Naive thymus-derived CD4-positive, alpha-beta T cell (primary cell): ENCODE results near the gene BST1. TPM values are rescaled to one million over a fixed set of nuclear protein-coding genes. Genes with fewer than 3 reads are reported as not detected.
A peak's percentile ranks its signal among the peaks of the same experiment; 100 is the strongest.

ENCODE experiments used
- ATAC-seq: fragments of 150-1000 bp; cut with Tn5 transposase; 2 replicates; pipeline ENCODE4 v1.10.0; 2021; ENCODE audit warnings: mild to moderate bottlenecking, moderate library complexity
- CTCF ChIA-PET: fragments of 350-600 bp; sonication (Branson Sonifier 250); formaldehyde crosslinking; loops from one replicate; lab custom pipeline; 2021; ENCODE audit warnings: antibody characterized with exemption; lab: Charles Lee
- POLR2A ChIA-PET: fragments of 350-600 bp; sonication (Branson Sonifier 250); formaldehyde crosslinking; loops from one replicate; lab custom pipeline; 2021; ENCODE audit warnings: antibody characterized with exemption, inconsistent platforms; lab: Charles Lee
- DNase-seq, 9 donors: peaks; one replicate each; pipeline versions ENCODE4 v3.0.0 to v3.0.0-alpha.2; 2020 to 2022; ENCODE audit warnings: mixed read lengths in 1 of 9
- H3K27ac ChIP-seq: one replicate; pipeline ENCODE4 v1.7.0; 2013; ENCODE audit warnings: mild to moderate bottlenecking, low read depth, low read length, moderate library complexity
- H3K27me3 ChIP-seq, 2 donors: one replicate each; pipeline ENCODE4 v1.7.0; 2013; ENCODE audit warnings: low read length in 2 of 2, mild to moderate bottlenecking in 2 of 2, moderate library complexity in 2 of 2; ENCODE audit not compliant: control insufficient read depth in 2 of 2, insufficient read depth in 2 of 2
- H3K36me3 ChIP-seq, 3 experiments: 1 replicate in 2 of 3; 2 replicates in 1 of 3; pipeline ENCODE4 v1.7.0; 2013; ENCODE audit warnings: low read length in 3 of 3, mild to moderate bottlenecking in 3 of 3, moderate library complexity in 1 of 3; ENCODE audit not compliant: insufficient read depth in 3 of 3, control insufficient read depth in 2 of 3
- H3K4me1 ChIP-seq, 2 donors: one replicate each; pipeline ENCODE4 v1.7.0; 2013; ENCODE audit warnings: low read length in 2 of 2, mild to moderate bottlenecking in 2 of 2, moderate library complexity in 1 of 2; ENCODE audit not compliant: control insufficient read depth in 2 of 2, insufficient read depth in 2 of 2
- H3K4me3 ChIP-seq: 2 replicates; pipeline ENCODE4 v1.7.0; 2013; ENCODE audit warnings: mild to moderate bottlenecking, low read length
- H3K9me3 ChIP-seq, 3 experiments: 1 replicate in 2 of 3; 2 replicates in 1 of 3; pipeline ENCODE4 v1.7.0; 2013; ENCODE audit warnings: low read length in 3 of 3; ENCODE audit not compliant: control insufficient read depth in 2 of 3
- H3K27ac Mint-ChIP-seq, 9 donors: one replicate each; pipeline ENCODE4 v1.8.0; 2020 to 2022; ENCODE audit warnings: mixed read lengths in 9 of 9, mild to moderate bottlenecking in 8 of 9, moderate library complexity in 5 of 9, inconsistent platforms in 2 of 9
- H3K27me3 Mint-ChIP-seq, 5 donors: one replicate each; pipeline ENCODE4 v1.8.0; 2021 to 2022; ENCODE audit warnings: mixed read lengths in 5 of 5, mild to moderate bottlenecking in 1 of 5
- H3K36me3 Mint-ChIP-seq, 5 donors: one replicate each; pipeline ENCODE4 v1.8.0; 2020 to 2022; ENCODE audit warnings: mixed read lengths in 5 of 5, mild to moderate bottlenecking in 3 of 5, inconsistent platforms in 1 of 5
- H3K4me1 Mint-ChIP-seq, 7 donors: one replicate each; pipeline ENCODE4 v1.8.0; 2020 to 2022; ENCODE audit warnings: mixed read lengths in 7 of 7, mild to moderate bottlenecking in 3 of 7, inconsistent platforms in 1 of 7
- H3K4me3 Mint-ChIP-seq, 10 donors: one replicate each; pipeline ENCODE4 v1.8.0; 2020 to 2022; ENCODE audit warnings: mild to moderate bottlenecking in 10 of 10, mixed read lengths in 10 of 10, moderate library complexity in 6 of 10, inconsistent platforms in 2 of 10
- H3K9me3 Mint-ChIP-seq, 11 donors: one replicate each; pipeline ENCODE4 v1.8.0; 2020 to 2022; ENCODE audit warnings: mixed read lengths in 11 of 11, mild to moderate bottlenecking in 4 of 11, inconsistent platforms in 1 of 11, moderate library complexity in 1 of 11
- intact Hi-C, 2 donors: fragments of 100-400 bp; cut with micrococcal nuclease; formaldehyde crosslinking; loops; one replicate each; pipeline ENCODE4 v1.15.1; 2023
- polyA plus RNA-seq, 2 donors: library from polyadenylated mRNA; unstranded; fragments of 300-500 nt; fragmentation: Illumina TruSeq; gene quantifications; one replicate each; pipeline ENCODE4 v1.2.3, GENCODE V29; 2021
- total RNA-seq, 6 experiments: library from RNA in 5 of 6; stranded (reverse) in 5 of 6; gene quantifications; 1 replicate in 5 of 6; 2 replicates in 1 of 6; pipeline ENCODE4 v1.2.3 and lab custom pipeline; 2021 to 2026

BST1 gene
- total and polyA plus RNA-seq, 7 experiments from 2014 or later = 0.45 to 41.8 (median 0.92) TPM

DNA sequence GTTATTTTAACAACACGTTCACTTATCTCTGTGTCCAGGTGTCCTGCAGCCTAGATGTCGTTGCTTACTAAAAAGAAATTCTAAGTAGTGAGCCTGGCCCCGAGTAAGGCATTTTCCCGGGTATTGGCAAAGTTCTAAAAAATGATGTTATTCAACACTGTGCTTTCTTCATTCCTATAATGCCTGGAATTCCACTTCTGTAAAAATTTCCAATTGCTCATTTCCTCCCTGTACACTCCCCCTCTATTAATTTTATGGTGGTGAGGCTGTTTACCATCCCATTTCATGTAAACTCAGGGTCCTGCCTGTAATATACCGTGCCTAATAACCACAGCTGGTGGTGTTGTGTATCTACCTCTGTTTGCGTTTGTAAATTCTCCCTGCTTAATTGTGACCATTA lies 14.2 kb downstream of the BST1 start:
- intact Hi-C loops = no loop called here
- peaks cover 0 to 23% (median 0%) of the 10 kb centered on the region in 5 donors for H3K36me3 Mint-ChIP-seq
- Histone ChIP-seq H3K9me3 (no peaks in the 10 kb centered on the region), H3K27me3 (no peaks in the 10 kb centered on the region), H3K27ac (no peak overlapping the region), H3K4me1 (no peaks in the 10 kb centered on the region), H3K36me3 (no peaks in the 10 kb centered on the region), H3K4me3 (no peak overlapping the region)
- ATAC-seq (no peak), DNase-seq (no peak)
- H3K4me1 Mint-ChIP-seq = peaks cover 0 to 5% (median 0%) of the 10 kb centered on the region in 7 donors
- H3K9me3 Mint-ChIP-seq = no peaks in the 10 kb centered on the region
- no peak overlapping the region for H3K4me3 Mint-ChIP-seq
- ChIA-PET CTCF (no interaction called here), POLR2A (no interaction called here)
- no peak overlapping the region for H3K27ac Mint-ChIP-seq
- peaks cover 0 to 1% (median 0%) of the 10 kb centered on the region in 5 donors for H3K27me3 Mint-ChIP-seq

DNA sequence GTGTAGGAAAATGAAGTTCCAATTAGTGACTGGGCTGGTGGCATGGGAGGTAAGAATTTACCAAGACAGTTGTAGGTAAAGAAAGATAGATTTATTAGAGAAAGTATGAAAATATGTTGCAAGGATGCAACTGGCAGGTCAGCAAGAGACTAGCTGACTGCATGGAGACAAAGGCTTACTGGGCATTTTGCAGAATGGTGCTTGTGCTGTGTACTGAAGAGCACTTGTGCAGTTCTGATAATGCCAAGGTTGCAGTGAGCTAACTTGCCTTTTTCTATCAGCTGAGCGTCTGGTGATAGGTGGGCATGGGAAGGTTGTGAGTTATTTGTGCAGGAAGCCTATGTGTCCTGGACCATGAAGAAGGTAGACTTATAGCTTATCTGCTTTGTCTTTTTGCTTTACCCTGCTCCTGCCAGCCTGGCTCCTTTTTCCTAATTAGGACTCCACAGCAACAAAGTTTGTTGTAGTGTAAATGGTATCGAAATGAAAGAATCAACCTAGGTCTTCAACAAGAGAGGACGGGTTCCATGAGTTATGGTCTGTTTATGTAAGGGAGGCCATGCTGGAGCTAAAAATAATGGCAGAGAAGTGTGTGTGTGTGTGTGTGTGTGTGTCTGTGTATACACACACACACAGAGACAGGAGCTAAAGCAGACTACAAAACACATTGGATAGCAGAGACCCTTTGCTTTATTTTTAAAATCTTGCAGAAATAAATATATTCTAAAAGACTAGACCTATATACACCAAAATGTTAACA lies 15.0 kb downstream of the BST1 start:
- no peak overlapping the region for H3K27ac ChIP-seq
- Mint-ChIP-seq H3K36me3 (peaks cover 0 to 23% (median 0%) of the 10 kb centered on the region in 5 donors), H3K27ac (no peak overlapping the region), H3K4me1 (peaks cover 0 to 5% (median 0%) of the 10 kb centered on the region in 7 donors), H3K4me3 (no peak overlapping the region), H3K27me3 (no peaks in the 10 kb centered on the region), H3K9me3 (no peaks in the 10 kb centered on the region)
- ChIA-PET CTCF (no interaction called here), POLR2A (no interaction called here)
- H3K4me3 ChIP-seq = no peak overlapping the region
- DNase-seq = no peak
- H3K27me3 ChIP-seq = no peaks in the 10 kb centered on the region
- H3K4me1 ChIP-seq = no peaks in the 10 kb centered on the region
- H3K36me3 ChIP-seq = no peaks in the 10 kb centered on the region
- H3K9me3 ChIP-seq = no peaks in the 10 kb centered on the region
- ATAC-seq = no peak
- intact Hi-C loops = no loop called here

DNA sequence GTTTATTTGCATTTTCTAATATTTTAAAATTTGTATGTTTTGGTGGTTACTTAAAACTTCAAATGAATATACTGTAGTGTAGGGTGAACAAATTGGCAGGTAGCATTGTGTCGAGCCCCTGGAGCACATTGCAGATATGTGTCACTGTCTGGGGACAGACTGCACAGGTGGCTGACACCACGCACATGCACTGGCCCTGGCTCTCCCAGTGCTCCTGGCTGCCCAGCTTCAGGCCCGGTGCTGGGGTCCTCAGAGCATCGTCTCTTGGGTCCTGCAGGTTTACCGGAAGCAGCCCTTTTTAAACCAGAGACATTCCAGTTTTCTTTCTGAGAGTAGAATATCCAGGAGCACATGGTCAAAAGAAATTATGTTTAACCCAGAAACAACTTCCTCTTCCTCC lies 15.6 kb downstream of the BST1 start:
- Histone ChIP-seq H3K4me1 (no peaks in the 10 kb centered on the region), H3K36me3 (no peaks in the 10 kb centered on the region), H3K27me3 (no peaks in the 10 kb centered on the region), H3K9me3 (no peaks in the 10 kb centered on the region), H3K27ac (no peak overlapping the region), H3K4me3 (no peak overlapping the region)
- H3K36me3 Mint-ChIP-seq = peaks cover 0 to 23% (median 0%) of the 10 kb centered on the region in 5 donors
- H3K9me3 Mint-ChIP-seq = no peaks in the 10 kb centered on the region
- no peaks in the 10 kb centered on the region for H3K27me3 Mint-ChIP-seq
- peaks cover 0 to 5% (median 0%) of the 10 kb centered on the region in 7 donors for H3K4me1 Mint-ChIP-seq
- DNase-seq = no peak
- CTCF ChIA-PET = no interaction called here
- intact Hi-C loops = no loop called here
- H3K27ac Mint-ChIP-seq = no peak overlapping the region
- H3K4me3 Mint-ChIP-seq = no peak overlapping the region
- POLR2A ChIA-PET = no interaction called here
- ATAC-seq = no peak

DNA sequence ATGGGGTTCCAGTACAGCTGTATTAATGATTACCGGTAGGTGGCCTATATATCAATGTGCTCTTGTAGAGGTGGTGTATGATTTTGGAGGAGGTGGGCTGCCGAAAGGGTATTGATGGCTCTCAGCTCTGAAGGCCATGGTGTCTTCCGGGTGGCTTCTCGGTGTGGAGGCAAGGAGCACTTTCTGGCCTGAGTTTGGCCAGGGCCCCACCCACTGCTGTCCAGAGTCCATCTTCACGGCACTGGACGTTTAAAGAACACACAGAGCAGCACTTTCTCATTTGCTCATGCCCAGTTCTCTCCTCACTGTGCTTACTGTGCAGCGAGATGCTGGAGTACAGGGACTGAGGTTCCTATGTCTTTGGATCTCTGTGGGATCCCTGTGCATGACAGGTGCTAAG lies 16.1 kb downstream of the BST1 start:
- Histone ChIP-seq H3K36me3 (no peaks in the 10 kb centered on the region), H3K27me3 (no peaks in the 10 kb centered on the region), H3K4me3 (no peak overlapping the region), H3K27ac (no peak overlapping the region), H3K9me3 (no peaks in the 10 kb centered on the region), H3K4me1 (no peaks in the 10 kb centered on the region)
- POLR2A ChIA-PET = no interaction called here
- Mint-ChIP-seq H3K36me3 (peaks cover 0 to 27% (median 0%) of the 10 kb centered on the region in 5 donors), H3K27me3 (no peaks in the 10 kb centered on the region), H3K9me3 (no peaks in the 10 kb centered on the region), H3K27ac (no peak overlapping the region), H3K4me3 (no peak overlapping the region), H3K4me1 (peaks cover 0 to 5% (median 0%) of the 10 kb centered on the region in 7 donors)
- intact Hi-C loops = no loop called here
- ATAC-seq (no peak), DNase-seq (no peak)
- CTCF ChIA-PET = no interaction called here

DNA sequence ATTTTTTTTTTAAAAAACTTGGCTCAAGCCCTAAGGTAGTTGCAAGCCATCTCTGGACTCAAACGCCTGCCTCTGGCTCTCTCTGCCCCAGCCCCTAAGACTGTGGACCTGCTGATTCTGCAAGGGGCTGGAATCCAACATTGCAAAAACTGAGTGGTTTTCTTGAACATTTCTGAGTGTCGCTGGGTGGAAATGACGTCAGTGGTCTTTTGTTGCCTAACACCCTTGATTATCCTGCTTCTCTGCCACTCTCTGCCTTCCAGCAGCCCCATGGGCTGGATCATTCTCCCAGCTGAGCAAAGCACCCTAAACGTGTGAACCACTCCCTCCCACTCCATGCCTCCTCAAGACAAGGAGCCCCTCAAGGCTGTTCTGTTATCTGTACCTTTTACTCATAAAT lies 16.6 kb downstream of the BST1 start:
- no peak for DNase-seq

DNA sequence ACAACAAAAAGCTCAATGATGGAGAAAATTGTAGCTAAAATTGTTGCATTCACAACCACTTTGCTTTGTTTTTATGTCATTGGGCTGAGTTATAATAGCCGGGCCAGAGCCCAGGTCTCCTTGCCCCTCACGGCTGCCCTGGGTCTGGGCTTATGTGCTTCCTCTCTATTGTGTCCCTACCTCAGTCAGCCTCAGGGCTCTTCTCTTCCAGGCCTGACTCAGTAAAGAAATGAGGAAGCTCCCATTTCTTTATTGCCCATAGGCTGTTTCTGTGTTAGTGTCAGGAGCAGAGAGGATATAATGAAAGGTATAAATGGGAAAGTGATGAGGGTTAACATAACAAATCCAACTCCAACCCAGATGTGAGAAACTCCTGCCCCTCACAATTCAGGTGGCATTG lies 18.0 kb downstream of the BST1 start:
- H3K9me3 ChIP-seq = no peaks in the 10 kb centered on the region
- Mint-ChIP-seq H3K4me3 (no peak overlapping the region), H3K27ac (no peak overlapping the region), H3K9me3 (no peaks in the 10 kb centered on the region), H3K4me1 (peaks cover 0 to 5% (median 0%) of the 10 kb centered on the region in 7 donors), H3K36me3 (peaks cover 0 to 20% (median 0%) of the 10 kb centered on the region in 5 donors), H3K27me3 (no peaks in the 10 kb centered on the region)
- H3K36me3 ChIP-seq = no peaks in the 10 kb centered on the region
- intact Hi-C loops = no loop called here
- ChIA-PET POLR2A (no interaction called here), CTCF (no interaction called here)
- no peak overlapping the region for H3K4me3 ChIP-seq
- ATAC-seq (peak; percentile 50), DNase-seq (no peak)
- no peaks in the 10 kb centered on the region for H3K27me3 ChIP-seq
- H3K4me1 ChIP-seq = no peaks in the 10 kb centered on the region
- H3K27ac ChIP-seq = no peak overlapping the region

More for the DNA sequence above, 16.6 kb downstream of the BST1 start:
- no peak for ATAC-seq
- Histone ChIP-seq H3K4me1 (no peaks in the 10 kb centered on the region), H3K9me3 (no peaks in the 10 kb centered on the region), H3K4me3 (no peak overlapping the region), H3K27ac (no peak overlapping the region), H3K36me3 (no peaks in the 10 kb centered on the region), H3K27me3 (no peaks in the 10 kb centered on the region)
- Mint-ChIP-seq H3K27ac (peak overlapping the region in 1 of 9 donors; percentile 34), H3K4me1 (peaks cover 0 to 5% (median 0%) of the 10 kb centered on the region in 7 donors), H3K27me3 (no peaks in the 10 kb centered on the region), H3K4me3 (no peak overlapping the region), H3K36me3 (peaks cover 0 to 29% (median 0%) of the 10 kb centered on the region in 5 donors), H3K9me3 (no peaks in the 10 kb centered on the region)
- intact Hi-C loops = no loop called here
- CTCF ChIA-PET = no interaction called here
- POLR2A ChIA-PET = no interaction called here

DNA sequence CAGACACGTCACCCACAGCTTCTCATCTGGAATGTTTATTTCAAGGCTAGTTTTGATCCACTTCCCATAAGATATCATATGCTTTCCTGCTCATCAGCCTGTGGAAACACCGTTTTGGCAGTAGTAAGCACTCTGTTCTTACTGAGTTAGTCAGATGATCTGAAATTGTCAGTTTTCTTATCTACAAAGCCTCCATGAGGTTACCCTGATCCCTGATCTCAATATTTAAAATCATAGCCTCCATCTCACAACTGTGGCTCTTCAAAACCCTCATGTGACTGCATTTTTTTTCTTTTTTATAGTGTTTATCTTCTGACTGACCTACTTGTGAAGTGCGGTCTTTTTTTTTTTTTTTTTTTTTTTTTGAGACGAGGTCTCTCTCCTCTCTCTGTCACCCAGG lies 22.7 kb downstream of the BST1 start:
- ATAC-seq (peak; percentile 49), DNase-seq (no peak)
- POLR2A ChIA-PET = no interaction called here
- Histone ChIP-seq H3K9me3 (no peaks in the 10 kb centered on the region), H3K4me3 (no peak overlapping the region), H3K36me3 (no peaks in the 10 kb centered on the region), H3K27me3 (no peaks in the 10 kb centered on the region), H3K4me1 (no peaks in the 10 kb centered on the region), H3K27ac (no peak overlapping the region)
- Mint-ChIP-seq H3K36me3 (peaks cover 0 to 10% (median 0%) of the 10 kb centered on the region in 5 donors), H3K27ac (no peak overlapping the region), H3K27me3 (no peaks in the 10 kb centered on the region), H3K4me1 (peaks cover 0 to 12% (median 3%) of the 10 kb centered on the region in 7 donors), H3K9me3 (no peaks in the 10 kb centered on the region), H3K4me3 (no peak overlapping the region)
- CTCF ChIA-PET = no interaction called here
- intact Hi-C loops = no loop called here
